GM21528 (cell line): Measurements from ENCODE around the gene NDUFA13.

ENCODE experiments used
- ATAC-seq: cut with Tn5 transposase; IDR thresholded peaks from one replicate; pipeline ENCODE4 v1.9.1; 2021; ENCODE audit warnings: mild to moderate bottlenecking, moderate library complexity; ENCODE audit not compliant: unreplicated experiment, low FRiP score

NDUFA13 gene

DNA sequence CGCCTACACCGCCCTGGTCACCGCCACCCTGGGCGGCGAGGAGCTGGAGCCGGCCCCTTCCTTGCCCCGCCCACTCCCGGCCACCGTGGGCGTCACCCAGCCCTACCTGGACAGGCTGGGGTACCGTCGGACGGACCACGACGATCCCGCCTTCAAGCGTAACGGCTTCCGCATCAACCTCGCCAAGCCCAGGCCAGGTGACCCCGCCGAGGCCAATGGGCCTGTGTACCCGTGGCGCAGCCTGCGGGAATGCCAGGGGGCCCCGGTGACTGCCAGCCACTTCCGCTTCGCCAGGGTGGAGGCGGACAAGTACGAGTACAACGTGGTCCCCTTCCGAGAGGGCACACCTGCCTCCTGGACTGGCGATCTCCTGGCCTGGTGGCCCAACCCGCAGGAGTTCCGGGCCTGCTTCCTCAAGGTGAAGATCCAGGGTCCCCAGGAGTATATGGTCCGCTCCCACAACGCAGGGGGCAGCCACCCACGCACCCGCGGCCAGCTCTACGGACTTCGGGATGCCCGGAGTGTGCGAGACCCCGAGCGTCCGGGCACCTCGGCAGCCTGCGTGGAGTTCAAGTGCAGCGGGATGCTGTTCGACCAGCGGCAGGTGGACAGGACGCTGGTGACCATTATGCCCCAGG lies 29.0 kb downstream of the NDUFA13 start:
- ATAC-seq: no peak

DNA sequence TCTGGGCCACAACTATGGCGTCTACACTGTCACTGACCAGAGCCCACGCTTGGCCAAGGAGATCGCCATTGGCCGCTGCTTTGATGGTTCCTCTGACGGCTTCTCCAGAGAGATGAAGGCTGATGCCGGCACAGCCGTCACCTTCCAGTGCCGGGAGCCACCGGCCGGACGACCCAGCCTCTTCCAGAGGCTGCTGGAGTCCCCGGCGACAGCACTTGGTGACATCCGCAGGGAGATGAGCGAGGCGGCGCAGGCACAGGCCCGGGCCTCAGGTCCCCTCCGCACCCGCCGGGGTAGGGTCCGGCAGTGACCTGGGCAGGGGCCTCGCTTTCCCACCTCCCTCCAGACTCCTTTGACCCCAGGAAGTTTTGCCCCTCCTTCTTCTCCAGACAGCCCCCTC lies 29.7 kb downstream of the NDUFA13 start:
- ATAC-seq: no peak

GRCh38 chr19:19546751-19547162 lies 30.7 kb downstream of the NDUFA13 start:
- no peak for ATAC-seq

GRCh38 chr19:19547674-19548336 lies 31.8 kb downstream of the NDUFA13 start:
- no peak for ATAC-seq

DNA sequence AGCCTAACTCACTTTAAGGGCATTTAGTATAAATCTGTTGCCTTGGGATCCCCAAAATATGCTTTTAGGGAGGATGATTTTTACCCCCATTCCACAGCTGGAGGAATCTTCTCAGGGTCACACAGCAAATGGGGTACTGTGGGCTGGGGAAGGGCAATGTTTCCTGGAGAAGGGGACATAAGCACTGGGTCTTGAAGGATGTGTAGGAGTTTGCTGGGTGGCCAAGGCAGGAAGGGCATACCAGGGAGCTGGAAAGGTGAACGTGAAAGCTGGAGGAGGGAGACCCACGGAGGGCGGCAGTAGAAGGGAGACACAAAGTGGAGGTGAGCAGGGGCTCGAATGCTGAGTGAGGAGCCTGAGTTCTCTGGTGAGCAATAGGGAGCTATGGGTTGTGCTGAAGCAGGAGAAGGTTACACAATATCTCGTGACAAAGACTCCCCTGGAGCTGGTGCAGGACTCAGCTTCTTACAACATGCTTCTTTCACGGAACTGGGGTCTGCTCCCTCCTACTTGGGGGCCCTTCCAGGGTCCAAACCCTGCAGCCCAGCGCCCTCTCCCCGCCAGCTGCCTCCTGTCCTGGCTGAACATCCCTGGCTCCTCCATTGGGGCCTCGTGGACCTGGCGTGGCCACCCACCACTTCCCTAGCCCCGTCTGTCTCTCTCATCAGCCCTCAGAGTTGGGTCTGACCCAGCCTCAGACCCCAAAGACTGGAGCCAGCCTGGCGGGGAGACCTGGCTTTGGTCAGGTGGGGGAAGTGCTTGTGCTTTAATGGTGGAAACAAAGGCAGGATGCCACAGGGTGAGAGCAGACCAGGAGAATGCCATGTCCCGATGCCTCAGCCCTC lies 33.1 kb downstream of the NDUFA13 start:
- no peak for ATAC-seq

- ATAC-seq: no peak
These were observed 33.9 kb downstream of the NDUFA13 start for GRCh38 chr19:19549804-19550464.

DNA sequence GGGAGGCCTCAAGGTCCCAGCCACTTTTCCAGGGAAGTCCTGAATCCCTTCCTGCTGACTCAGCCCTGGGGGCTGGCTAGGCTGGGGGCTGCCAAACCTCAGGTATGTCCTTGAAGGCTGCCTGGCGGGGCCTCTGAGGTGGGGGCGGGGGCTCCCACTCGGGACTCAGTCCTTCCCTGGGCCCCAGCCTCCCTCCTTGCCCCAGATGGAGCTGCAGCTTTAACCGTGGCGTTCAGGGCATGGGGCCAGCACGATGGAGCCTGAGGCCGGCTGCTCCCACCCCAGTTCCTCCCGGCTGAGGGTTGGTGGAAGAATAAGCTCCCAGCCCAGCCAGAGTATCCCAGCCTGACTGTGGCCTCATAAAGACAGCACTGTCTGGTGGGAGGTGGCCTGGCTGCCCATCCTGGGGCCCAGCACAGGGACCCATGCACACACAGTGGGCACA lies 34.5 kb downstream of the NDUFA13 start:
- ATAC-seq: no peak

DNA sequence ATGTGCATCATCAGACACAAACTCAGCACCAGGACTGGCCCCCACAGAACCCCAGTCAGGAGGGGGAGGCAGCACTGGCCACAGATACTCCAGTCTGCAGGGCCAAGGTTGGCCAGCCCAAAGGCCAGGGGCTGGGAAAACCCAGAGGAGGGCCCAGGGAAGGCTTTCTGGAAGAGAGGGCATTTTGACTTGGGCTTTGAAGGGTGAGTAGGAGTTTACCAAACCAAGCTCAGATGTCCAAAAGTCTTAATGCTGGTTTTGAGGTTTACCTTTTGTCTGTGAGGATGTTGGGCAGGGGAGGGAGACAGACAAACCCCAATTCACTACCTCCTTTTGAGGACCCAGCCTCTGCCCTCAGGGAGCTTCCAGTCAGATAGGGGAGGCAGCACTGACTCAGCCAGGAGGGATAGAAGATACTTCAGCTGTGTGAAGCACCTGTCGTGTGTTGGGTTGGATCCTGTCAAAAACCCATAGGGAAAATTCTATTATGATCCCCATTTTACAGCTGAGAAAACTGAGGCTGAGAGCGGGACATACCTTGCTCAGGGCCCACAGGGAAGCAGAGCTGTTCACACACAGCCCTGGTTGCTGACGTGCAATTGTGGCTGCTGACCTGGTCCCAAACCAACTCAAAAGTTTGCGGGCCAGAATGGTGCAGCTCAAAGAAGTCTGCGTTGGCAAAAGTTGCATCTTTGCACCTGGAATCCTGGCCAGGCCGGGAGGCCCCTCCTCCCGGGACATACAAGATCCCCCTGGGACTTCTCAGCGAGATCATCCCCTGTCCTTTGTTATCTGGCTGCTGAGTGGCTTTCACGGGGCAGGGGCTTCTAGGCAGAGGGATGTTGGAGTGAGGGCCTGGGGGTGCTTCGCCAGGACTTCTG lies 35.2 kb downstream of the NDUFA13 start:
- ATAC-seq: no peak

GRCh38 chr19:19551853-19552192 lies 35.8 kb downstream of the NDUFA13 start:
- ATAC-seq: no peak

- no peak for ATAC-seq
These were observed 36.8 kb downstream of the NDUFA13 start for GRCh38 chr19:19552798-19553197.

DNA sequence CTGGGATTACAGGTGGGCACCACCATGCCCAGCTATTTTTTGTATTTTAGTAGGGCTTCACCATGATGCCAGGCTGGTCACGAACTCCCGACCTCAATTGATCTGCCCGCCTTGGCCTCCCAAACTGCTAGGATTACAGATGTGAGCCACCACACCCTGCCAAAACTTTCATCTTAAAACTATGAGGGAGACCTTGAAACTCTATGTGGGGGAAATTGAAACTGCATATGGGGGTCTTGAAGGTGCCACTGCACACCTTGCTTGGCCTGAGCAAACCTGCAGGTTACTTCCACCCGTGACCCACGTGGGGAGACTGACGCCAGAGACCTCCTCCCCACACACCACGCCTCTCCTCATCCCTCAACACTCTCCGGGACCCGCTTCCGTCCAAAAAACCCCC lies 37.6 kb downstream of the NDUFA13 start:
- ATAC-seq: no peak

DNA sequence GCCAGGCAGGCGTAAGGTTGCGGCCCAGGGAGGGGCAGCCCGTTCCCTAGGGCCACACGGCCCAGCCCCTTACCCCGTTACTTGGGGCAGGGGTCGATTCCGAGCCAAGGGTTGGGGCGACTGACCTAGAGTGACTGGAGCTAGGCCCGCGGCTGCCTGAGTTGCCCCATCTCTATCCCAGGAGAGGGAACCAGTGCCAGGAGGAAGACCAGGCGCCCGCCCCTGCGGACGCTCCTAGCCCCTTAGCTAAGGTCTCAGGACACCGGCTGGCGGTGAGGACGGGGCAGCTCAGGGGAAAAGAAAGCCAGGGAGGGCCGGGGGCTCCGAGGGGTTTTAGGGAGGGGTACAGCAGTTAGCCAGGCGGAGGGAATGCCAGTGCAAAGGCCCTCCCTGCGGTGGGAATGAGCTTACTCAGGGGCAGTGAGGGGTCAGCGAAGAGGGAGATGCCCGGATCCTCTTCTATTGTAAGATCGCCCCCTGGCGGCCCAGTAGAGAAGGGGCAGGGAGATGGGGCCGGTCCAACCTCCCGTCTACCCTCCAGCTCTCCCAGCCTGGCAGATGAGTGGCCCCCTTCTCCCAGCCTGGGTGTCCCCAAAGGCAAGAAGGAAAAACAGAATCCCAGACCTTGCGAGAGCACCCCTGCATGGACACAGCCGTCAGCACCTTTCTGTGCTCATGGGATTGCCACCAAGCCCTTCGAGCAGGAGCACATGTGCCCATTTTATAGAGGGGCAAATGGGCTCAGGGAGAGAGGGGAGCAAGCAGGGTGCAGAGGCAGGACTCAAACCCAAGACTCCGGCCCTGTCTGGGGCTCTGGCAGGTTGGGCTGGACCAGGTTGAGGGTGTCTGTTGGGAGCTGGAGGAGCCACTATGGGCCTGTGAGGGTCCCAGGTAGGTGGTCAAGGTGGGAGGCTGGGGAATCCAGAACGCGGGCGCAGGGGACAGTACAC lies 38.3 kb downstream of the NDUFA13 start:
- no peak for ATAC-seq

- ATAC-seq: no peak
These were observed 42.0 kb downstream of the NDUFA13 start for GRCh38 chr19:19558055-19558454.

- ATAC-seq: no peak
These were observed 42.6 kb downstream of the NDUFA13 start for GRCh38 chr19:19558636-19559035.

DNA sequence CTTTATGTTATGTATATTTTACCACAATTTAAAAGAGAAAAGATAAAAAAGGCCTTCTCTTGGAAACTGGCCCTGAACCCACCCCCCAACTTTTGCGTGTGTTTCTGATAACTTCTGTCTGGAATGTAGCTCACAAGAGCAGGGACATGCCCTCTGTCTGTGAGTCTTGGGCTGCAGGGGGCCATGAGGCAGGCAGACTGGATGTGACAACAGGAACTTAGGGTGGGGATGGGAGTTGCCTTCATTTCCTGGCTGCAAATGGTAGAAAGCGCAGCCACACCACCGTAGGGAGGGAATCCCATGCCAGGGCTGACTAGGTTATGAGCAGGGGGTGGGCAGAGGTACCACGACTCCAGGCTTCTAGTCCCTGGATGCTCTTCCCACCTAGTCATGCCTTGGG lies 43.9 kb downstream of the NDUFA13 start:
- no peak for ATAC-seq

GRCh38 chr19:19561946-19562664 lies 46.1 kb downstream of the NDUFA13 start:
- no peak for ATAC-seq

DNA sequence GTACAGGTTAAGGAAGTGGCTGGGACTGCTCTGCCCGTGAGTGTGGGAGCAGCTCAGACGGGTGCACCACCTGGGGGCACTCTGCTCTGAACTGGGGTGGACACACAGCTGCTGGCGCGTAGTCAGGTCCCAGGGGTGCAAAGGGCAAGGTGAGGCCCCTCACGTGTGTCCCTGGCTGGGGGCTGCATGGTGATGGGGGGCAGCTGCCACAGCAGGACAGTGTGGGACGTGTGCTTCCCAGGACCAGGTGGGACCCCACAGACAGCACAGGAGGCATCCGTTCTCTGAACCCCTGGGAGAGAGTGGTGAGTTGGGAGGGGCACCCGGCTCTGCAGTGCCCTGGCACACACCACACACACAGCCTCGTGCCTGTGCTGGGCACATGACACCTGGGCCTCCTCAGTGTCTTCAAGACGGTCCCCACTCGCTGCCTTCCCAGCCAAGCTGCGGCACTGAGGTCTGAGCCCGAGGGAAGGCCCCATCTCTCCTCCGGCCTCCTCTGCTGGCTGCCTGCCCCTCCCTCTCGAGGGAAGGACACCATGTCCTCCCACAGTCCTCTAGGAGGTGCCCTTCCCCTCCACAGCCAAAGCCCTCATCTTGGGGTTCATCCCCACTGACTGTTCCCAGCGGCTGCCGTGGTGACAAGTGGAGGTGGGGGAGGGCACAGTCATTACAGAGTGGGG lies 46.8 kb downstream of the NDUFA13 start:
- no peak for ATAC-seq

DNA sequence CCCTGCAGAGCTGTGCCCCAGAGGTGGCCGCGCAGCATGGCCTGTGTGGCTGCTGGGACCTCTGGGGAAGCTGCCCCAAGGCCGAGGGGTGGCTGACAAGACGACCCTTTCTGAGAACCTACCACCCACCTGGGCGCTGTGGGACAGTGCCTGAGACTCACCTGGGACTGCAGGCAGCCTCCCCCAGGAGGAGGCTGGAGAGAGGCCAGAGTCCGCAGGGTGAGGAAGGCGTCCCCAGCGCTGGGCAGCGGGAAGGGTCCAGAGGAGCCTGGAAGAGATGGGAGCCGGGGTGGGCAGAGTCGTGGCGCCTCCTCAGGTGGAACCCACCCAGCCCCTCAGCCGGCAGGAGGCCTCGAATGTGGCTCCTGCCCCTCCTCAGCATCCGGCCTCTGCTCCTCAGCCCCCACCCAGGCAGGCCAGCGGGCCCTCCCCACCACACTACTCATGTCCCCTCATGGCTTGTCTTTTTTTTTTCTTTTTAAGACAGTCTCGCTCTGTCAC lies 47.4 kb downstream of the NDUFA13 start:
- ATAC-seq: no peak
